Kidney (tissue), 14 donors: ENCODE measurements around the gene CLCNKB. TPM values are rescaled to one million over a fixed set of nuclear protein-coding genes. Genes with fewer than 3 reads are reported as not detected.
"Not testable (repeated sequence)": the region's sequence is repeated elsewhere in the genome, so short reads cannot be mapped to it uniquely, and the experiment has no call there.

Experiments
- DNase-seq, 5 donors: peaks; one replicate each; pipeline ENCODE4 v3.0.0-alpha.2; 2013 to 2020
- FAIRE-seq: peaks from 2 replicates; lab custom pipeline; 2012; peaks lifted over from hg19 to GRCh38; lab: Jason Lieb, UNC
- H3K27ac ChIP-seq, 2 donors: one replicate each; pipeline ENCODE4 v1.7.0; 2013; ENCODE audit warnings: low read depth in 2 of 2, low read length in 2 of 2, inconsistent platforms in 1 of 2
- H3K27me3 ChIP-seq: one replicate; pipeline ENCODE4 v1.7.1; 2013; ENCODE audit warnings: low read length, inconsistent platforms; ENCODE audit not compliant: control insufficient read depth, insufficient read depth
- H3K36me3 ChIP-seq, 3 donors: one replicate each; pipeline versions ENCODE4 v1.7.0 to v1.7.1; 2013; ENCODE audit warnings: low read length in 3 of 3, control low read depth in 1 of 3, inconsistent platforms in 1 of 3; ENCODE audit not compliant: insufficient read depth in 3 of 3, control insufficient read depth in 2 of 3
- H3K4me1 ChIP-seq, 3 donors: one replicate each; pipeline versions ENCODE4 v1.7.0 to v1.7.1; 2013; ENCODE audit warnings: low read length in 3 of 3, inconsistent platforms in 1 of 3, low read depth in 1 of 3; ENCODE audit not compliant: control insufficient read depth in 2 of 3, insufficient read depth in 2 of 3
- H3K4me3 ChIP-seq, 3 donors: one replicate each; pipeline versions ENCODE4 v1.7.0 to v1.8.1; 2013; ENCODE audit warnings: low read length in 3 of 3, control low read depth in 1 of 3, inconsistent platforms in 1 of 3
- H3K9ac ChIP-seq, 3 donors: one replicate each; pipeline versions ENCODE4 v1.7.0 to v1.7.1; 2013; ENCODE audit warnings: low read length in 3 of 3, control low read depth in 1 of 3, inconsistent platforms in 1 of 3
- H3K9me3 ChIP-seq, 3 donors: one replicate each; pipeline versions ENCODE4 v1.7.0 to v1.7.1; 2013; ENCODE audit warnings: low read length in 3 of 3, control low read depth in 1 of 3, inconsistent platforms in 1 of 3; ENCODE audit not compliant: control insufficient read depth in 2 of 3, insufficient read depth in 1 of 3
- CTCF ChIP-seq: IDR thresholded peaks from 3 replicates; pipeline ENCODE4 v1.5.1; 2012; ENCODE audit warnings: mild to moderate bottlenecking, moderate library complexity, borderline replicate concordance; ENCODE audit not compliant: insufficient read depth; ENCODE audit errors: extremely low read depth
- intact Hi-C: fragments of 100-400 bp; cut with DNase I; formaldehyde crosslinking; loops from one replicate; pipeline ENCODE4 v1.11.1; 2022
- polyA plus RNA-seq: library from polyadenylated mRNA; stranded (reverse); fragments of 350-450 nt; fragmentation: Illumina TruSeq; extraction: RNeasy Lipid Tissue Mini Kit (QIAGEN cat#74804); gene quantifications from one replicate; pipeline ENCODE4 v1.2.3, GENCODE V29; 2014; ENCODE audit warnings: low read depth, low replicate concordance; ENCODE audit not compliant: insufficient read depth
- total RNA-seq: library from RNA; stranded (reverse); fragmentation: NEBNext Ultra II Directional; extraction: Animal tissue kit (Norgen Biotek cat#: 25700); gene quantifications from one replicate; pipeline ENCODE4 v1.2.1, GENCODE V29; 2021
- donor health status: control.
- donor health status: control.
- donor health status: control.
- donor health status: control.
- donor health status: control.
- donor health status: DM: yes; HTN: yes; CAD: no.
- donor health status: Normal renal cell carcinoma (clear cell type).

The CLCNKB gene
- total and polyA plus RNA-seq, 2 donors from 2014 or later, result 60.6 to 519 TPM

GRCh38 chr1:16041200-16041599, 2.4 kb upstream of the CLCNKB start:
- no peak for FAIRE-seq
- H3K9me3 ChIP-seq, result no peaks in the 10 kb centered on the region
- DNase-seq, result no peak
- H3K36me3 ChIP-seq, result no peaks in the 10 kb centered on the region
- H3K4me1 ChIP-seq, result peaks cover 0 to 6% (median 0%) of the 10 kb centered on the region in 3 donors
- H3K4me3 ChIP-seq, result no peak overlapping the region
- H3K27ac ChIP-seq, result peak overlapping the region in 1 of 2 donors; percentile 32
- no peak overlapping the region for H3K9ac ChIP-seq
- no peaks in the 10 kb centered on the region for H3K27me3 ChIP-seq
- intact Hi-C loops, result no loop called here
- no peak for TF ChIP-seq CTCF

GRCh38 chr1:16042096-16042495, 1.5 kb upstream of the CLCNKB start:
- Histone ChIP-seq H3K27ac (peak overlapping the region; percentile 60 to 93), H3K9me3 (no peaks in the 10 kb centered on the region), H3K9ac (peak overlapping the region in 1 of 3 donors; percentile 26), H3K4me3 (no peak overlapping the region), H3K27me3 (no peaks in the 10 kb centered on the region), H3K4me1 (peaks cover 0 to 6% (median 0%) of the 10 kb centered on the region in 3 donors), H3K36me3 (no peaks in the 10 kb centered on the region)
- no peak for DNase-seq
- intact Hi-C loops, result no loop called here
- no peak for TF ChIP-seq CTCF
- FAIRE-seq, result no peak

GRCh38 chr1:16042654-16043053, 928 bp upstream of the CLCNKB start:
- H3K9ac ChIP-seq, FAIRE-seq, H3K4me1 ChIP-seq, H3K4me3 ChIP-seq, intact Hi-C loops, DNase-seq, H3K27me3 ChIP-seq, H3K36me3 ChIP-seq, H3K9me3 ChIP-seq: not testable (repeated sequence)
- H3K27ac ChIP-seq, result peak overlapping the region; percentile 60 to 93

- H3K4me3 ChIP-seq, result peak overlapping the region; percentile 30 to 78 (median 72)
- DNase-seq, result no peak
- H3K27ac ChIP-seq, result peak overlapping the region; percentile 93 to 94
- TF ChIP-seq CTCF, result no peak
- peak overlapping the region in 2 of 3 donors; percentile 29 to 93 for H3K9ac ChIP-seq
- H3K27me3 ChIP-seq, result no peaks in the 10 kb centered on the region
- intact Hi-C loops, result no loop called here
- no peaks in the 10 kb centered on the region for H3K9me3 ChIP-seq
- FAIRE-seq, result no peak
- H3K36me3 ChIP-seq, result no peaks in the 10 kb centered on the region
- peaks cover 0 to 6% (median 0%) of the 10 kb centered on the region in 3 donors for H3K4me1 ChIP-seq
Observed at GRCh38 chr1:16043950-16044349, 368 bp downstream of the CLCNKB start.
